HEK293 (cell line): ENCODE measurements around the gene PAK5.

ENCODE experiments used
- CTCF ChIA-PET: fragments of 350-600 bp; formaldehyde crosslinking; extraction: SDS; loops from one replicate; lab custom pipeline; 2021; ENCODE audit warnings: antibody characterized with exemption; lab: Yijun Ruan, JAX
- POLR2A ChIA-PET: fragments of 300-600 bp; formaldehyde crosslinking; extraction: SDS; loops from one replicate; lab custom pipeline; 2020; ENCODE audit warnings: antibody characterized with exemption, inconsistent platforms; lab: Yijun Ruan, JAX
- H3K27ac ChIP-seq: fragments of 200-500 bp; sonication (Bioruptor generic); 2 replicates; pipeline ENCODE4 v1.5.1; 2014; ENCODE audit warnings: low read depth, low read length, control low read depth, inconsistent platforms; ENCODE audit errors: extremely low read depth
- H3K36me3 ChIP-seq, 2 experiments: fragments of 200-500 bp in 1 of 2; sonication (Bioruptor generic) in 1 of 2; 1 replicate in 1 of 2; 2 replicates in 1 of 2; pipeline ENCODE4 v1.5.1; 2014 to 2017; ENCODE audit warnings: inconsistent platforms in 2 of 2, low read length in 2 of 2; ENCODE audit not compliant: control insufficient read depth in 2 of 2, insufficient read depth in 1 of 2
- H3K4me1 ChIP-seq: fragments of 200-500 bp; sonication (Bioruptor generic); 2 replicates; pipeline ENCODE4 v1.5.1; 2014; ENCODE audit warnings: mild to moderate bottlenecking, low read length, inconsistent platforms; ENCODE audit not compliant: control insufficient read depth, insufficient read depth
- H3K4me3 ChIP-seq: 2 replicates; pipeline ENCODE4 v1.5.1; 2011; ENCODE audit warnings: low read depth, mild to moderate bottlenecking, control low read depth, low read length, moderate library complexity
- H3K9me3 ChIP-seq: fragments of 200-500 bp; sonication (Bioruptor generic); 2 replicates; pipeline ENCODE4 v1.5.1; 2014; ENCODE audit warnings: low read depth, low read length, inconsistent platforms; ENCODE audit not compliant: control insufficient read depth, insufficient read depth
- ELK4 ChIP-seq: IDR thresholded peaks from 2 replicates; pipeline ENCODE4 v1.6.1; 2011; ENCODE audit warnings: mild to moderate bottlenecking, low read depth, low read length, borderline replicate concordance
- HOXC10 ChIP-seq: sonication (generic); formaldehyde crosslinking; IDR thresholded peaks from 2 replicates; pipeline ENCODE4 v1.8.1; 2023; ENCODE audit warnings: mild to moderate bottlenecking, missing genetic modification reagents
- INSM2 ChIP-seq: fragments of 450-650 bp; formaldehyde crosslinking; IDR thresholded peaks from 2 replicates; pipeline ENCODE4 v1.5.1; 2016; ENCODE audit warnings: missing biosample characterization, missing genetic modification characterization
- PRDM2 ChIP-seq: fragments of 450-650 bp; formaldehyde crosslinking; IDR thresholded peaks from 2 replicates; pipeline ENCODE4 v1.5.1; 2016; ENCODE audit warnings: missing biosample characterization, missing genetic modification characterization, borderline replicate concordance
- ZBTB20 ChIP-seq: fragments of 450-650 bp; formaldehyde crosslinking; IDR thresholded peaks from 2 replicates; pipeline ENCODE4 v1.5.1; 2016; ENCODE audit warnings: missing biosample characterization, missing genetic modification characterization
- ZBTB44 ChIP-seq: fragments of 450-650 bp; IDR thresholded peaks from 2 replicates; pipeline ENCODE4 v1.5.1; 2018; ENCODE audit warnings: missing biosample characterization, mild to moderate bottlenecking, missing genetic modification characterization
- ZEB2 ChIP-seq: fragments of 450-650 bp; formaldehyde crosslinking; IDR thresholded peaks from 2 replicates; pipeline ENCODE4 v1.5.1; 2016; ENCODE audit warnings: missing biosample characterization, missing genetic modification characterization
- ZFHX2 ChIP-seq: fragments of 450-650 bp; formaldehyde crosslinking; conservative IDR thresholded peaks from 2 replicates; pipeline ENCODE4 v1.5.1; 2016; ENCODE audit warnings: missing biosample characterization, missing genetic modification characterization
- ZNF341 ChIP-seq: fragments of 450-650 bp; formaldehyde crosslinking; IDR thresholded peaks from 2 replicates; pipeline ENCODE4; 2016; ENCODE audit warnings: low read depth, missing biosample characterization, missing genetic modification characterization
- ZNF362 ChIP-seq: fragments of 450-650 bp; formaldehyde crosslinking; IDR thresholded peaks from 2 replicates; pipeline ENCODE4 v1.5.1; 2016; ENCODE audit warnings: missing biosample characterization, missing genetic modification characterization
- ZNF433 ChIP-seq: fragments of 450-650 bp; formaldehyde crosslinking; IDR thresholded peaks from 2 replicates; pipeline ENCODE4 v1.5.1; 2016; ENCODE audit warnings: missing biosample characterization, missing genetic modification characterization, low read depth
- ZNF558 ChIP-seq: fragments of 450-650 bp; formaldehyde crosslinking; IDR thresholded peaks from 2 replicates; pipeline ENCODE4 v1.5.1; 2016; ENCODE audit warnings: missing biosample characterization, missing genetic modification characterization
- ZNF560 ChIP-seq: fragments of 450-650 bp; formaldehyde crosslinking; IDR thresholded peaks from 2 replicates; pipeline ENCODE4 v1.5.1; 2017; ENCODE audit warnings: missing biosample characterization, missing genetic modification characterization, borderline replicate concordance
- ZNF664 ChIP-seq: fragments of 450-650 bp; formaldehyde crosslinking; IDR thresholded peaks from 2 replicates; pipeline ENCODE4 v1.5.1; 2016; ENCODE audit warnings: missing biosample characterization, missing genetic modification characterization
- ZNF707 ChIP-seq: fragments of 450-650 bp; formaldehyde crosslinking; IDR thresholded peaks from 2 replicates; pipeline ENCODE4 v1.5.1; 2016; ENCODE audit warnings: missing biosample characterization, missing genetic modification characterization
- ZNF768 ChIP-seq: fragments of 450-650 bp; formaldehyde crosslinking; IDR thresholded peaks from 2 replicates; pipeline ENCODE4 v1.5.1; 2018; ENCODE audit warnings: missing biosample characterization, mild to moderate bottlenecking, missing genetic modification characterization
- ZSCAN23 ChIP-seq: fragments of 450-650 bp; formaldehyde crosslinking; IDR thresholded peaks from 2 replicates; pipeline ENCODE4 v1.5.1; 2016; ENCODE audit warnings: missing biosample characterization, missing genetic modification characterization

PAK5 gene

GRCh38 chr20:9611921-9612320, 227.0 kb downstream of the PAK5 start:
- no peaks in the 10 kb centered on the region for H3K9me3 ChIP-seq
- TF ChIP-seq ZNF433 (tag by site-specific recombination) (no peak), ZNF560 (tag by site-specific recombination) (no peak), ZNF707 (tag by site-specific recombination) (no peak), INSM2 (tag by site-specific recombination) (no peak), ZNF664 (no peak), ZNF558 (no peak), ZBTB20 (tag by site-specific recombination) (no peak), ZFHX2 (tag by site-specific recombination) (no peak), HOXC10 (CRISPR knock-in tag) (no peak), ZBTB44 (tag by site-specific recombination) (no peak), PRDM2 (tag by site-specific recombination) (no peak), ZNF341 (tag by site-specific recombination) (no peak), ZSCAN23 (no peak), ZNF362 (tag by site-specific recombination) (no peak), ZNF768 (tag by site-specific recombination) (no peak), ELK4 (no peak), ZEB2 (no peak)
- H3K36me3 ChIP-seq = no peaks in the 10 kb centered on the region
- ChIA-PET CTCF (interaction anchor here (0.6 to 7.3 kb wide), 2 partner anchors 203 to 924 kb away, joined by 4 to 234 read pairs; no protein-coding TSS in a partner anchor), POLR2A (no interaction called here)
- H3K4me3 ChIP-seq = no peak overlapping the region
- no peak overlapping the region for H3K27ac ChIP-seq
- H3K4me1 ChIP-seq = no peaks in the 10 kb centered on the region
